Thyroid gland (tissue), 4 donors: ENCODE data around the gene MICB.

Source experiments
- POLR2A ChIP-seq, 2 donors: fragments of 450-650 bp; IDR thresholded peaks; one replicate each; pipeline ENCODE4 v1.6.1; 2017; ENCODE audit warnings: antibody characterized with exemption in 2 of 2, mild to moderate bottlenecking in 2 of 2, moderate library complexity in 1 of 2
- TF ChIP-seq, protein P1 (sequence below), 6 experiments: fragments of 200-600 bp in 3 of 6; fragments of 450-650 bp in 3 of 6; sonication (generic) in 3 of 6; IDR thresholded peaks; one replicate each; pipeline ENCODE4 v1.5.1; 2016 to 2019; ENCODE audit warnings: antibody characterized with exemption in 6 of 6, mild to moderate bottlenecking in 2 of 6, inconsistent platforms in 1 of 6, moderate library complexity in 1 of 6

DNA sequence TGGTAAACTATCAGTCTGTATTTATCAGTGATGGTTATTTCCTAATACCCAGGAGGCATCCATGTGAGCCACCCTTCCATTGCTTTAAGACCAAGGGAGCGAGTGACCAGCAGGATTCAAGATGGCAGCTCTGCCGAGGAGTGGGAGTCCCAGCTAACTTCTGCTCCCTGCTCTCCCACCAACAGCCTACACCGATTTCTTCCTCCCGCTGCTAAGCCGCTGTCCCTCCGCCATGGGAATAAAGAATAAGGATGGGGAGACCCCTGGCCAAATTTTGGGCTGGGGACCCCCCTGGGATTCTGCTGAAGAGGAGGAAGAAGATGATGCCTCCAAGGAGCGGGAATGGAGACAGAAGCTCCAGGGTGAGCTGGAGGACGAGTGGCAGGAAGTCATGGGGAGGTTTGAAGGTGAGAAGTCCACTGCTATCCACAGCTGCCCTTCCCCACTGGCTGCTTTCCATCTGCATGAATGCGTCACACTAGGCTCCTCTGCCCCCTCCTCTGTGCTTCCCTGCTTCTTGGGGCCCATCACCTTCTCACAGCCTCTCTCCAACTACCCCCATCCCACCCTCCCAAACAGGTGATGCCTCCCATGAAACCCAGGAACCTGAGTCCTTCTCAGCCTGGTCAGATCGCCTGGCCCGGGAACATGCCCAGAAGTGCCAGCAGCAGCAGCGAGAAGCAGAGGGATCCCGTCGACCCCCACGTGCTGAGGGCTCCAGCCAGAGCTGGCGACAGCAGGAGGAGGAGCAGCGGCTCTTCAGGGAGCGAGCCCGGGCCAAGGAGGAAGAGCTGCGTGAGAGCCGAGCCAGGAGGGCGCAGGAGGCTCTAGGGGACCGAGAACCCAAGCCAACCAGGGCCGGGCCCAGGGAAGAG is 59.7 kb downstream of the MICB start:
- TF ChIP-seq, protein P1, sequence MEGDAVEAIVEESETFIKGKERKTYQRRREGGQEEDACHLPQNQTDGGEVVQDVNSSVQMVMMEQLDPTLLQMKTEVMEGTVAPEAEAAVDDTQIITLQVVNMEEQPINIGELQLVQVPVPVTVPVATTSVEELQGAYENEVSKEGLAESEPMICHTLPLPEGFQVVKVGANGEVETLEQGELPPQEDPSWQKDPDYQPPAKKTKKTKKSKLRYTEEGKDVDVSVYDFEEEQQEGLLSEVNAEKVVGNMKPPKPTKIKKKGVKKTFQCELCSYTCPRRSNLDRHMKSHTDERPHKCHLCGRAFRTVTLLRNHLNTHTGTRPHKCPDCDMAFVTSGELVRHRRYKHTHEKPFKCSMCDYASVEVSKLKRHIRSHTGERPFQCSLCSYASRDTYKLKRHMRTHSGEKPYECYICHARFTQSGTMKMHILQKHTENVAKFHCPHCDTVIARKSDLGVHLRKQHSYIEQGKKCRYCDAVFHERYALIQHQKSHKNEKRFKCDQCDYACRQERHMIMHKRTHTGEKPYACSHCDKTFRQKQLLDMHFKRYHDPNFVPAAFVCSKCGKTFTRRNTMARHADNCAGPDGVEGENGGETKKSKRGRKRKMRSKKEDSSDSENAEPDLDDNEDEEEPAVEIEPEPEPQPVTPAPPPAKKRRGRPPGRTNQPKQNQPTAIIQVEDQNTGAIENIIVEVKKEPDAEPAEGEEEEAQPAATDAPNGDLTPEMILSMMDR (IDR thresholded peaks at IDR 0.05), result no peak
- TF ChIP-seq POLR2A (IDR thresholded peaks at IDR 0.05), result no peak
